Prostate gland (tissue), 2 donors: Measurements from ENCODE around the gene CSNK1G2. TPM values are rescaled to one million over a fixed set of nuclear protein-coding genes. Genes with fewer than 3 reads are reported as not detected.

ENCODE experiments used
- DNase-seq: peaks from one replicate; pipeline ENCODE4 v3.0.0-alpha.2; 2019; ENCODE audit warnings: low spot score
- H3K27ac ChIP-seq, 2 donors: fragments of 200-600 bp; sonication (generic); 2 replicates each; pipeline ENCODE4 v1.5.1; 2017 to 2019
- H3K27me3 ChIP-seq: fragments of 200-600 bp; sonication (generic); replicated peaks from 2 replicates; pipeline ENCODE4 v1.5.1; 2019; ENCODE audit not compliant: insufficient read depth
- H3K36me3 ChIP-seq, 2 donors: fragments of 200-600 bp; sonication (generic); 1 replicate in 1 of 2; 2 replicates in 1 of 2; pipeline versions ENCODE4 v1.5.1 to v1.8.1; 2017 to 2019
- H3K4me1 ChIP-seq: fragments of 200-600 bp; sonication (generic); replicated peaks from 2 replicates; pipeline ENCODE4 v1.5.1; 2019
- H3K4me3 ChIP-seq, 2 donors: fragments of 200-600 bp; sonication (generic); 2 replicates each; pipeline ENCODE4 v1.5.1; 2017 to 2019
- H3K9me3 ChIP-seq: fragments of 200-600 bp; sonication (generic); 2 replicates; pipeline ENCODE4 v1.5.1; 2017
- POLR2A ChIP-seq: fragments of 450-650 bp; IDR thresholded peaks from one replicate; pipeline ENCODE4 v1.6.1; 2016; ENCODE audit warnings: antibody characterized with exemption, mild to moderate bottlenecking
- POLR2AphosphoS5 ChIP-seq: sonication (generic); formaldehyde crosslinking; IDR thresholded peaks from one replicate; pipeline ENCODE4 v1.6.1; 2017; ENCODE audit warnings: antibody characterized with exemption
- WGBS: methylation state at CpG from one replicate; pipeline ENCODE4 v1.1.5; 2018; 5-methylcytosine and 5-hydroxymethylcytosine counted together
- intact Hi-C: fragments of 100-400 bp; cut with DNase I; formaldehyde crosslinking; loops from one replicate; pipeline ENCODE4 v1.14.2; 2022
- total RNA-seq, 2 donors: library from RNA; depleted of rRNA; stranded (reverse); fragments of >200 nt; gene quantifications; one replicate each; pipeline ENCODE4 v1.1.0, GENCODE V29; 2016
- TF ChIP-seq, protein P1 (sequence below), 4 experiments: fragments of 200-600 bp in 2 of 4; fragments of 450-650 bp in 2 of 4; sonication (generic) in 2 of 4; IDR thresholded peaks; 1 replicate in 3 of 4; 2 replicates in 1 of 4; pipeline ENCODE4 v1.5.1; 2016 to 2019; ENCODE audit warnings: antibody characterized with exemption in 4 of 4, mild to moderate bottlenecking in 2 of 4, moderate library complexity in 2 of 4

The CSNK1G2 gene
- total RNA-seq, 2 donors from 2014 or later: 56.5 to 107 TPM

- H3K36me3 ChIP-seq: no peaks in the 10 kb centered on the region
- no peaks in the 10 kb centered on the region for H3K4me1 ChIP-seq
- 8% methylated on average over 30 of the region's 74 CpGs for WGBS
- TF ChIP-seq, protein P1, sequence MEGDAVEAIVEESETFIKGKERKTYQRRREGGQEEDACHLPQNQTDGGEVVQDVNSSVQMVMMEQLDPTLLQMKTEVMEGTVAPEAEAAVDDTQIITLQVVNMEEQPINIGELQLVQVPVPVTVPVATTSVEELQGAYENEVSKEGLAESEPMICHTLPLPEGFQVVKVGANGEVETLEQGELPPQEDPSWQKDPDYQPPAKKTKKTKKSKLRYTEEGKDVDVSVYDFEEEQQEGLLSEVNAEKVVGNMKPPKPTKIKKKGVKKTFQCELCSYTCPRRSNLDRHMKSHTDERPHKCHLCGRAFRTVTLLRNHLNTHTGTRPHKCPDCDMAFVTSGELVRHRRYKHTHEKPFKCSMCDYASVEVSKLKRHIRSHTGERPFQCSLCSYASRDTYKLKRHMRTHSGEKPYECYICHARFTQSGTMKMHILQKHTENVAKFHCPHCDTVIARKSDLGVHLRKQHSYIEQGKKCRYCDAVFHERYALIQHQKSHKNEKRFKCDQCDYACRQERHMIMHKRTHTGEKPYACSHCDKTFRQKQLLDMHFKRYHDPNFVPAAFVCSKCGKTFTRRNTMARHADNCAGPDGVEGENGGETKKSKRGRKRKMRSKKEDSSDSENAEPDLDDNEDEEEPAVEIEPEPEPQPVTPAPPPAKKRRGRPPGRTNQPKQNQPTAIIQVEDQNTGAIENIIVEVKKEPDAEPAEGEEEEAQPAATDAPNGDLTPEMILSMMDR (IDR thresholded peaks at IDR 0.05): no peak
- TF ChIP-seq POLR2A (no peak), POLR2AphosphoS5 (no peak)
- no peak for DNase-seq
- intact Hi-C loops: no loop called here
- H3K27me3 ChIP-seq: no peaks in the 10 kb centered on the region
- H3K4me3 ChIP-seq: peak overlapping the region; percentile 69
- H3K9me3 ChIP-seq: no peaks in the 10 kb centered on the region
- peak overlapping the region; percentile 49 to 67 for H3K27ac ChIP-seq
Observed at GRCh38 chr19:2014731-2015607, 74.0 kb downstream of the CSNK1G2 start.

DNA sequence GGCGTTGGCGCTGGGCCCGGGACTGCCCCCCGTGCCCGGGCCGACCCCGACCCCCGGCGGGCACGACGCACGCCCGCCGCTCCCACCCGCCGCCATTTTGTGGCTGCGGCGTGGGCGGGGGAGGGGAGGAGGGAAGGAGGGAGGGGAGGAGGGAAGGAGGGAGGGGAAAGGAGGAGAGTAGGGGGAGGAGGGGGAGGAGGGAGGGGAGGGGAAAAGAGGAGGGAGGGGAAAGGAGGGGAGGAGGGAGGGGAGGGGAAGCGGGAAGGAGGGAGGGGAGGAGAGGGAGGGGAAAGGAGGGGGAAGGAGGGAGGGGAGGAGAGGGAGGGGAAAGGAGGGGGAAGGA, 74.6 kb downstream of the CSNK1G2 start, which contains the start of gene BTBD2:
Gene BTBD2, minus strand, starts transcription at position 107 of the 343 bp plus-strand sequence. Its CDS starts 11 bp downstream, at position 96.
- intact Hi-C loops: no loop called here
- peak; percentile 53 for DNase-seq

DNA sequence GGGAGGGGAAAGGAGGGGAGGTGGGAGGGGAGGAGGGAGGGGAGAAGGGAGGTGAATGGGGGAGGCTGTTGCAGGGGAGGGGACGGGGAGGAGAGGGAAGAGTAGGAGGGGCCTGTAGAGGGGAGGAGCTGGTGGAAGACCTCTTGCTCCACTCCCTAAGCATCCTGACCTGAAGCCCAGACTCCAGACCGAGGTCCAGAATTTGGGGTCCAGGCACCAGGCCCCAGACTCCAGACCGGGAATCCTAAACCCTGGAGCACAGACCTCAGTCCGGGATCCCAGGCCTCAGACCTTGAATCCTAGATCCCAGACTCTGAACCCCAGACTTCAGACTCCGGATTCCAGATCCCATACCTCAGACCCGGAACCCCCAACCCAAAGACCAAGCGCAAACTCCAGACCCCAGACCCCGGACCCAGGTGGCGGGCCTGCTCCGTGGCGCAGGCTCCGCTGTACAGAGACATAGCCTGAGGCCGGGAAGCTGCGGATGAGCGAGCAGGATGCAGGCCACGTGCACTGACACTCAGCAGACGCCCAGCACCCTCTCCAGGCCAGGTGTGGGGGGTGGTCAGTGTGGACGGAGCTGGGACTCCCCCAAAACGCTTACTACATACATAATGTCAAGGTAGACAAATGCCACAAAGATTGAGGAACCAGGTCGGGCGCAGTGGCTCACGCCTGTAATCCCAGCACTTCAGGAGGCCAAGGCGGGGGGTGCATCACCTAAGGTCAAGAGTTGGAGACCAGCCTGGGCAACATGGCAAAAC, 75.3 kb downstream of the CSNK1G2 start:
- 43% methylated on average over 23 of the region's 23 CpGs for WGBS
- TF ChIP-seq POLR2AphosphoS5 (no peak), POLR2A (no peak)
- TF ChIP-seq, protein P1 (IDR thresholded peaks at IDR 0.05): no peak
- no peaks in the 10 kb centered on the region for H3K4me1 ChIP-seq
- peak overlapping the region; percentile 3 to 30 for H3K4me3 ChIP-seq
- H3K27me3 ChIP-seq: no peaks in the 10 kb centered on the region
- DNase-seq: peak; percentile 75
- no peaks in the 10 kb centered on the region for H3K9me3 ChIP-seq
- peak overlapping the region; percentile 66 to 72 for H3K27ac ChIP-seq
- intact Hi-C loops: no loop called here
- H3K36me3 ChIP-seq: no peaks in the 10 kb centered on the region

More for the DNA sequence above, 74.6 kb downstream of the CSNK1G2 start, which contains the start of gene BTBD2:
- TF ChIP-seq, protein P1 (IDR thresholded peaks at IDR 0.05): no peak
- TF ChIP-seq POLR2AphosphoS5 (no peak), POLR2A (no peak)
- Histone ChIP-seq H3K4me3 (peak within 1 kb of the TSS; percentile 69), H3K27ac (peak within 1 kb of the TSS; percentile 67 to 72), H3K9me3 (no peaks in the 10 kb centered on the region), H3K36me3 (no peaks in the 10 kb centered on the region), H3K4me1 (no peaks in the 10 kb centered on the region), H3K27me3 (no peaks in the 10 kb centered on the region)
- WGBS: no CpG with 5 or more reads among the region's 20 CpGs

GRCh38 chr19:2018752-2019151, 77.8 kb downstream of the CSNK1G2 start:
- Histone ChIP-seq H3K27ac (no peak overlapping the region), H3K27me3 (no peaks in the 10 kb centered on the region), H3K9me3 (no peaks in the 10 kb centered on the region), H3K4me3 (no peak overlapping the region), H3K4me1 (no peaks in the 10 kb centered on the region), H3K36me3 (no peaks in the 10 kb centered on the region)
- TF ChIP-seq POLR2AphosphoS5: no peak
- no peak for TF ChIP-seq POLR2A
- TF ChIP-seq, protein P1 (IDR thresholded peaks at IDR 0.05): no peak
- no peak for DNase-seq
- 90% methylated on average over 13 of the region's 13 CpGs for WGBS
- intact Hi-C loops: loop anchor here (2.0 kb wide), 1 partner anchor 50 kb away; no protein-coding TSS in a partner anchor
